ENCODE measurements around the gene CACFD1. TPM values are rescaled to one million over a fixed set of nuclear protein-coding genes. Genes with fewer than 3 reads are reported as not detected.

Gene CACFD1
- total and polyA plus RNA-seq, 2 donors (not counting 3 experiments of a cell fraction or from before 2014, with no cell fraction given), result 9.7 to 11.5 TPM

DNA sequence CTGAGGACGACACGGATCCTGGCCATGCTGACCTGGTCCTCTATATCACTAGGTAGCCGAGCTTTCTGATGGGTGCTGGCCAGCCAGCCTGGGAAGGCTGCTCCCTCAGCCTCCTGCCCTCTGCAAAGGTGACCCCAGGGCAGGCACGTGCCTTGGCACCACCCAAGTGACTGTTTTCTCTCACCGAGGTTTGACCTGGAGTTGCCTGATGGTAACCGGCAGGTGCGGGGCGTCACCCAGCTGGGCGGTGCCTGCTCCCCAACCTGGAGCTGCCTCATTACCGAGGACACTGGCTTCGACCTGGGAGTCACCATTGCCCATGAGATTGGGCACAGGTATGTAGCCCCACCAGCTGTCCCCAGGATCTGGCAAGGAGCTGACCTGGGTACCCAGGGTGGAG lies 33.8 kb upstream of the CACFD1 start:
- Histone ChIP-seq H4K20me1 (replicated peaks; ENCODE audit: control insufficient read depth, extremely low read depth, insufficient read depth, low read length) (no peaks in the 10 kb centered on the region), H3K4me1 (ENCODE audit: control insufficient read depth, extremely low read depth, insufficient read depth, low read length) (no peaks in the 10 kb centered on the region), H3K9me1 (replicated peaks; ENCODE audit: control insufficient read depth, extremely low read depth, insufficient read depth, low read length) (no peaks in the 10 kb centered on the region), H3K9me3 (replicated peaks; ENCODE audit: control insufficient read depth, insufficient read depth, low read length) (no peaks in the 10 kb centered on the region), H3K36me3 (ENCODE audit: control insufficient read depth in 2 of 2, extremely low read depth in 1 of 2, insufficient read depth in 2 of 2, low read length in 2 of 2) (no peaks in the 10 kb centered on the region), H2AFZ (ENCODE audit: low read depth, low read length) (no peak overlapping the region), H3K9ac (replicated peaks; ENCODE audit: extremely low read depth, insufficient read depth, low read length) (no peak overlapping the region), H3K27ac (ENCODE audit: insufficient read depth, low read depth, low read length) (no peak overlapping the region), H3K4me2 (ENCODE audit: insufficient read depth, low read length) (no peak overlapping the region), H3K27me3 (ENCODE audit: control insufficient read depth in 2 of 2, insufficient read depth in 2 of 2, low read length in 2 of 2) (peaks cover 9 to 19% of the 10 kb centered on the region in 2 experiments), H3K4me3 (replicated peaks in 1 of 3; ENCODE audit: insufficient read depth in 1 of 3, low read depth in 1 of 3, low read length in 3 of 3) (no peak overlapping the region), H3K79me2 (ENCODE audit: control insufficient read depth, insufficient read depth, low read length) (no peaks in the 10 kb centered on the region)
- intact Hi-C loops (cut with micrococcal nuclease), result no loop called here
- BruUV-seq (replicated peaks), result no TSS peak
- FAIRE-seq (no peak), DNase-seq (ENCODE audit: low read depth, low spot score) (no peak)
- TF ChIP-seq FOS (IDR thresholded peaks at IDR 0.05; ENCODE audit: borderline replicate concordance, insufficient read depth, low read length) (no peak), MYC (IDR thresholded peaks at IDR 0.05; ENCODE audit: low read depth, low read length) (no peak), GATA2 (IDR thresholded peaks at IDR 0.05; ENCODE audit: insufficient read depth, insufficient read length, low read depth, low read length) (no peak), EZH2 (IDR thresholded peaks at IDR 0.05; ENCODE audit: borderline replicate concordance, low read depth, low read length, severe bottlenecking) (no peak), POLR2A (IDR thresholded peaks at IDR 0.05; ENCODE audit: low read depth, low read length) (no peak), JUN (IDR thresholded peaks at IDR 0.05; ENCODE audit: borderline replicate concordance, insufficient read depth, insufficient read length, low read depth) (no peak), POLR2AphosphoS5 (IDR thresholded peaks at IDR 0.05; ENCODE audit: insufficient read depth, low read depth, low read length) (no peak)
- TF ChIP-seq, protein P1, sequence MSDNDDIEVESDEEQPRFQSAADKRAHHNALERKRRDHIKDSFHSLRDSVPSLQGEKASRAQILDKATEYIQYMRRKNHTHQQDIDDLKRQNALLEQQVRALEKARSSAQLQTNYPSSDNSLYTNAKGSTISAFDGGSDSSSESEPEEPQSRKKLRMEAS (IDR thresholded peaks at IDR 0.05; ENCODE audit: insufficient read depth, insufficient read length), result no peak
- TF ChIP-seq, protein P2, sequence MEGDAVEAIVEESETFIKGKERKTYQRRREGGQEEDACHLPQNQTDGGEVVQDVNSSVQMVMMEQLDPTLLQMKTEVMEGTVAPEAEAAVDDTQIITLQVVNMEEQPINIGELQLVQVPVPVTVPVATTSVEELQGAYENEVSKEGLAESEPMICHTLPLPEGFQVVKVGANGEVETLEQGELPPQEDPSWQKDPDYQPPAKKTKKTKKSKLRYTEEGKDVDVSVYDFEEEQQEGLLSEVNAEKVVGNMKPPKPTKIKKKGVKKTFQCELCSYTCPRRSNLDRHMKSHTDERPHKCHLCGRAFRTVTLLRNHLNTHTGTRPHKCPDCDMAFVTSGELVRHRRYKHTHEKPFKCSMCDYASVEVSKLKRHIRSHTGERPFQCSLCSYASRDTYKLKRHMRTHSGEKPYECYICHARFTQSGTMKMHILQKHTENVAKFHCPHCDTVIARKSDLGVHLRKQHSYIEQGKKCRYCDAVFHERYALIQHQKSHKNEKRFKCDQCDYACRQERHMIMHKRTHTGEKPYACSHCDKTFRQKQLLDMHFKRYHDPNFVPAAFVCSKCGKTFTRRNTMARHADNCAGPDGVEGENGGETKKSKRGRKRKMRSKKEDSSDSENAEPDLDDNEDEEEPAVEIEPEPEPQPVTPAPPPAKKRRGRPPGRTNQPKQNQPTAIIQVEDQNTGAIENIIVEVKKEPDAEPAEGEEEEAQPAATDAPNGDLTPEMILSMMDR (IDR thresholded peaks at IDR 0.05; ENCODE audit: extremely low read depth in 1 of 2, insufficient read depth in 1 of 2, low read depth in 1 of 2, low read length in 2 of 2), result no peak
- POLR2A ChIA-PET, result no interaction called here
- dilution Hi-C loops (cut with MboI; ENCODE audit: extremely low pct_ligation_motif_present, low sequenced_read_pairs), result no loop called here
- CTCF ChIA-PET, result no interaction called here

All from endothelial cell of umbilical vein (primary cell).